ENCODE data around the gene EVX1. TPM values are rescaled to one million over a fixed set of nuclear protein-coding genes. Genes with fewer than 3 reads are reported as not detected.

The EVX1 gene
- polyA plus RNA-seq, 1 donor (not counting 4 experiments of a cell fraction or from before 2014, with no cell fraction given) = not detected

- no peak for DNase-seq (ENCODE audit: low read depth, low spot score)
- no peaks in the 10 kb centered on the region for H3K9me3 ChIP-seq (ENCODE audit: control insufficient read depth, low read depth, low read length)
- H3K4me1 ChIP-seq (ENCODE audit: control insufficient read depth, extremely low read depth, insufficient read depth, low read length) = peaks cover 16% of the 10 kb centered on the region
- peaks cover 7% of the 10 kb centered on the region for H4K20me1 ChIP-seq (ENCODE audit: control insufficient read depth, extremely low read depth, insufficient read depth, low read length)
- H3K36me3 ChIP-seq (ENCODE audit: control insufficient read depth in 2 of 2, extremely low read depth in 1 of 2, insufficient read depth in 2 of 2, low read length in 2 of 2) = no peaks in the 10 kb centered on the region
- no peaks in the 10 kb centered on the region for H3K9me1 ChIP-seq (ENCODE audit: control insufficient read depth, extremely low read depth, insufficient read depth, low read length)
- no peak overlapping the region for H3K27ac ChIP-seq (ENCODE audit: control insufficient read depth, insufficient read depth, low read length)
- peak overlapping the region; percentile 60 for H3K4me2 ChIP-seq (ENCODE audit: control insufficient read depth, extremely low read depth, insufficient read depth, low read depth, low read length)
- no peaks in the 10 kb centered on the region for H3K79me2 ChIP-seq (ENCODE audit: control insufficient read depth, insufficient read depth, low read length)
- peak overlapping the region in 1 of 3 experiments; percentile 13 for H3K4me3 ChIP-seq (ENCODE audit: control insufficient read depth in 2 of 3, extremely low read depth in 1 of 3, insufficient read depth in 2 of 3, low read depth in 1 of 3, low read length in 3 of 3)
- no peak for FAIRE-seq
- H3K9ac ChIP-seq (ENCODE audit: control insufficient read depth, extremely low read depth, insufficient read depth, low read length) = no peak overlapping the region
- H2AFZ ChIP-seq (ENCODE audit: control insufficient read depth, low read length) = no peak overlapping the region
- peaks cover 100% of the 10 kb centered on the region for H3K27me3 ChIP-seq (ENCODE audit: control insufficient read depth, extremely low read depth, insufficient read depth, low read length)
- dilution Hi-C loops (cut with MboI; ENCODE audit: extremely low pct_ligation_motif_present, low sequenced_read_pairs) = no loop called here
- TF ChIP-seq EZH2 (IDR thresholded peaks at IDR 0.05; ENCODE audit: low read length) (peak; percentile 86), CTCF (optimal IDR thresholded peaks at IDR 0.05 in 1 of 3, IDR thresholded peaks at IDR 0.05 in 1 of 3, conservative IDR thresholded peaks at IDR 0.05 in 1 of 3; ENCODE audit: extremely low read depth in 1 of 3, insufficient read depth in 2 of 3, low read length in 3 of 3) (no peak)
Measured at GRCh38 chr7:27245798-27246691, 3.4 kb downstream of the EVX1 start.

DNA sequence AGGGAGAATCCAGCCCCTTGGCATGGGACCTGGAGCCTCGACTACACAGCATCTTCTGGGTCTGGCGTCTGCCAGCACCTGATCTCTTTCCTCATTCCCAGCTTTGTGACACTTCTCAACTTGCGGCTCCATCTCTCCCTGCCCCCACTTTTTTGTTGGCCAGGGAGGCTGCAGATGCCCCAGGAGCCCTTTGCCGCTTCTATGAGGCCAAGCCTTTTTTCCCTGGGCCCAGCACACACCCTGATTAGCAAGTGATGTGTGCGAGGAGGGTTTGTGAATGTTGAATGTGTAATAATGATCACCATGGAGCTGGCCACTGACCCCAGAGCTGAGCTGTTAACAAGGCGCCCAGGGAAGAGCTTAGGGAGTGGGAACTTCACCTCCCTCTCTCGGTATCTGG is 4.4 kb downstream of the EVX1 start:
- Histone ChIP-seq H3K79me2 (ENCODE audit: control insufficient read depth, insufficient read depth, low read length) (no peaks in the 10 kb centered on the region), H4K20me1 (ENCODE audit: control insufficient read depth, extremely low read depth, insufficient read depth, low read length) (peaks cover 7% of the 10 kb centered on the region), H3K4me2 (ENCODE audit: control insufficient read depth, extremely low read depth, insufficient read depth, low read depth, low read length) (no peak overlapping the region), H3K4me1 (ENCODE audit: control insufficient read depth, extremely low read depth, insufficient read depth, low read length) (peaks cover 16% of the 10 kb centered on the region), H3K9me3 (ENCODE audit: control insufficient read depth, low read depth, low read length) (no peaks in the 10 kb centered on the region), H3K9me1 (ENCODE audit: control insufficient read depth, extremely low read depth, insufficient read depth, low read length) (no peaks in the 10 kb centered on the region), H3K36me3 (ENCODE audit: control insufficient read depth in 2 of 2, extremely low read depth in 1 of 2, insufficient read depth in 2 of 2, low read length in 2 of 2) (no peaks in the 10 kb centered on the region), H3K27ac (ENCODE audit: control insufficient read depth, insufficient read depth, low read length) (no peak overlapping the region), H3K4me3 (ENCODE audit: control insufficient read depth in 2 of 3, extremely low read depth in 1 of 3, insufficient read depth in 2 of 3, low read depth in 1 of 3, low read length in 3 of 3) (no peak overlapping the region), H2AFZ (ENCODE audit: control insufficient read depth, low read length) (no peak overlapping the region), H3K27me3 (ENCODE audit: control insufficient read depth, extremely low read depth, insufficient read depth, low read length) (peaks cover 100% of the 10 kb centered on the region), H3K9ac (ENCODE audit: control insufficient read depth, extremely low read depth, insufficient read depth, low read length) (no peak overlapping the region)
- FAIRE-seq (no peak), DNase-seq (ENCODE audit: low read depth, low spot score) (no peak)
- no peak for TF ChIP-seq CTCF (optimal IDR thresholded peaks at IDR 0.05 in 1 of 3, IDR thresholded peaks at IDR 0.05 in 1 of 3, conservative IDR thresholded peaks at IDR 0.05 in 1 of 3; ENCODE audit: extremely low read depth in 1 of 3, insufficient read depth in 2 of 3, low read length in 3 of 3)
- peak; percentile 43 for TF ChIP-seq EZH2 (IDR thresholded peaks at IDR 0.05; ENCODE audit: low read length)
- dilution Hi-C loops (cut with MboI; ENCODE audit: extremely low pct_ligation_motif_present, low sequenced_read_pairs) = no loop called here

Data from keratinocyte (primary cell).